HG03045 (cell line): ENCODE results near the gene EFR3B.
"Not testable (repeated sequence)": the region's sequence is repeated elsewhere in the genome, so short reads cannot be mapped to it uniquely, and the experiment has no call there.

Experiments
- ATAC-seq: cut with Tn5 transposase; IDR thresholded peaks from one replicate; pipeline ENCODE4 v1.9.1; 2021; ENCODE audit warnings: mild to moderate bottlenecking, moderate library complexity; ENCODE audit not compliant: unreplicated experiment

EFR3B gene

GRCh38 chr2:25140535-25140934 is 98.7 kb downstream of the EFR3B start:
- not testable (repeated sequence) for ATAC-seq

GRCh38 chr2:25141120-25141519 is 99.2 kb downstream of the EFR3B start:
- ATAC-seq = no peak

- ATAC-seq = no peak
Measured at GRCh38 chr2:25145803-25146202, 103.9 kb downstream of the EFR3B start.

- no peak for ATAC-seq
Measured at GRCh38 chr2:25146896-25147295, 105.0 kb downstream of the EFR3B start.

- no peak for ATAC-seq
Measured at GRCh38 chr2:25149646-25150045, 107.8 kb downstream of the EFR3B start.

- ATAC-seq = not testable (repeated sequence)
Measured at GRCh38 chr2:25150993-25151392, 109.1 kb downstream of the EFR3B start.

- ATAC-seq = no peak
Measured at GRCh38 chr2:25151718-25152117, 109.8 kb downstream of the EFR3B start.

GRCh38 chr2:25155401-25155800 is 113.5 kb downstream of the EFR3B start:
- no peak for ATAC-seq

- no peak for ATAC-seq
Measured at GRCh38 chr2:25158096-25158852, 116.4 kb downstream of the EFR3B start.

- no peak for ATAC-seq
Measured at GRCh38 chr2:25159949-25160348, 118.1 kb downstream of the EFR3B start.

GRCh38 chr2:25160376-25160775 is 118.5 kb downstream of the EFR3B start:
- ATAC-seq = no peak

- ATAC-seq = peak; percentile 52
Measured at GRCh38 chr2:25161055-25161781, 119.3 kb downstream of the EFR3B start.

GRCh38 chr2:25162061-25162460 is 120.2 kb downstream of the EFR3B start:
- not testable (repeated sequence) for ATAC-seq

- ATAC-seq = no peak
Measured at GRCh38 chr2:25164561-25164960, 122.7 kb downstream of the EFR3B start.

GRCh38 chr2:25165992-25166875 is 124.4 kb downstream of the EFR3B start:
- peak; percentile 58 for ATAC-seq

GRCh38 chr2:25168256-25169072 is 126.6 kb downstream of the EFR3B start, which contains the start of gene POMC:
Gene POMC (minus strand): TSS chr2:25168580. CDS start chr2:25164772, 3,808 bp downstream.
- no peak for ATAC-seq

- no peak for ATAC-seq
Measured at GRCh38 chr2:25169073-25169470, 127.2 kb downstream of the EFR3B start.

GRCh38 chr2:25170888-25171287 is 129.0 kb downstream of the EFR3B start:
- no peak for ATAC-seq

- ATAC-seq = no peak
Measured at GRCh38 chr2:25173719-25174118, 131.8 kb downstream of the EFR3B start.

GRCh38 chr2:25174192-25174861 is 132.5 kb downstream of the EFR3B start:
- ATAC-seq = no peak
